ENCODE results near the gene PCBP3. TPM values are rescaled to one million over a fixed set of nuclear protein-coding genes. Genes with fewer than 3 reads are reported as not detected.

Gene PCBP3
- total RNA-seq, 2 experiments from 2014 or later: 5.3 to 6.6 TPM

DNA sequence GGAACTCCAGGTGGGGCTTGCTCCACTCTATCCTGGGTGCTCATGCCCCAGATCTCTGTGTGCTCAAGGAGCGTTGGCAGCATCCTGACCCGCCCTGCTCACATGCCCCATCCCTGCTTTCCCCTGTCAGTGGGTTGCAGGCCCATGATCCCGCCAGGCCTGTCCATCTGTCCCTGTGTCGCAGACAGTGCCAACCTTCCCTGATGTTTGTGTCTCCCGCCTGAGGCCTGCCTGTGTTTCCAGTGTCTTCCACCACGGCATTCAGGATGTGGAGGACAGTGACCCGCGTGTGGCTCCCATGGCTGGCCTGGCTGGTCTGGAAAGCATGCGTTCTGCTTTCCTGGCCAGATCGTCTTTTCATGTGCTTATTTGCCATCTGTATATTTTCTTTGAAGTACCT lies 82.9 kb downstream of the PCBP3 start:
- Mint-ChIP-seq H3K9me3 (no peaks in the 10 kb centered on the region), H3K4me1 (ENCODE audit: low read depth) (peaks cover 10% of the 10 kb centered on the region), H3K27ac (no peak overlapping the region), H3K4me3 (no peak overlapping the region), H3K36me3 (no peaks in the 10 kb centered on the region), H3K27me3 (no peaks in the 10 kb centered on the region)
- CTCF ChIA-PET: no interaction called here
- POLR2A ChIA-PET: no interaction called here
- no peak for DNase-seq
- intact Hi-C loops (cut with micrococcal nuclease): no loop called here

DNA sequence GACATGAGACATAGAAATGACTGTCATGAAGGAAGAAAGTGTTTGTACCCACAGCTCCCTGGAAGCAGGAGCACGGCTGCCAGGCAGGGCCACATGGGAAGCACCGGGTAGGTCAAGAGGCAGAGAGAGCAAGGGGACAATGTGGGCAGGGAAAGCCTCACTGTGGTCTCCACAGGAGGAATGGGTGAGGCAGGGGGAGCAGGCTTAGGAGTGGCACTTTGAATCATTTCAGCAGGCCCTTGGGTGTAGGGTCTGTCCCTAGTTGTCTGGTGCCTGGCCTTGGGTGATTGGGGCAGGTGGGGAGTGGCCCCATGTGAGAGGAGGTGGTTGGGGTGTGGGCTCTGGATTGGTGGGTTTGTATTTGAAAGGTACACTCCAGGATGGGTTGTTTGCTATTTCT lies 83.9 kb downstream of the PCBP3 start:
- no peak overlapping the region for H3K27ac Mint-ChIP-seq
- no peak for DNase-seq
- ChIA-PET POLR2A (no interaction called here), CTCF (no interaction called here)
- no peaks in the 10 kb centered on the region for H3K27me3 Mint-ChIP-seq
- H3K4me1 Mint-ChIP-seq (ENCODE audit: low read depth): peaks cover 10% of the 10 kb centered on the region
- H3K9me3 Mint-ChIP-seq: no peaks in the 10 kb centered on the region
- H3K4me3 Mint-ChIP-seq: no peak overlapping the region
- H3K36me3 Mint-ChIP-seq: no peaks in the 10 kb centered on the region
- intact Hi-C loops (cut with micrococcal nuclease): no loop called here

- H3K36me3 Mint-ChIP-seq: peaks cover 2% of the 10 kb centered on the region
- H3K27me3 Mint-ChIP-seq: no peaks in the 10 kb centered on the region
- H3K9me3 Mint-ChIP-seq: no peaks in the 10 kb centered on the region
- CTCF ChIA-PET: no interaction called here
- DNase-seq: no peak
- POLR2A ChIA-PET: no interaction called here
- no peak overlapping the region for H3K4me3 Mint-ChIP-seq
- no peaks in the 10 kb centered on the region for H3K4me1 Mint-ChIP-seq (ENCODE audit: low read depth)
- intact Hi-C loops (cut with micrococcal nuclease): no loop called here
- H3K27ac Mint-ChIP-seq: no peak overlapping the region
Observed at GRCh38 chr21:45735259-45736000, 91.9 kb downstream of the PCBP3 start.

- CTCF ChIA-PET: no interaction called here
- Mint-ChIP-seq H3K9me3 (no peaks in the 10 kb centered on the region), H3K4me1 (ENCODE audit: low read depth) (no peaks in the 10 kb centered on the region), H3K4me3 (no peak overlapping the region), H3K36me3 (peaks cover 2% of the 10 kb centered on the region), H3K27me3 (no peaks in the 10 kb centered on the region), H3K27ac (no peak overlapping the region)
- intact Hi-C loops (cut with micrococcal nuclease): no loop called here
- POLR2A ChIA-PET: interaction anchor here (0.5 kb wide), 1 partner anchor 110 kb away, joined by 3 read pairs; no protein-coding TSS in a partner anchor
- no peak for DNase-seq
Observed at GRCh38 chr21:45736042-45736689, 92.6 kb downstream of the PCBP3 start.

DNA sequence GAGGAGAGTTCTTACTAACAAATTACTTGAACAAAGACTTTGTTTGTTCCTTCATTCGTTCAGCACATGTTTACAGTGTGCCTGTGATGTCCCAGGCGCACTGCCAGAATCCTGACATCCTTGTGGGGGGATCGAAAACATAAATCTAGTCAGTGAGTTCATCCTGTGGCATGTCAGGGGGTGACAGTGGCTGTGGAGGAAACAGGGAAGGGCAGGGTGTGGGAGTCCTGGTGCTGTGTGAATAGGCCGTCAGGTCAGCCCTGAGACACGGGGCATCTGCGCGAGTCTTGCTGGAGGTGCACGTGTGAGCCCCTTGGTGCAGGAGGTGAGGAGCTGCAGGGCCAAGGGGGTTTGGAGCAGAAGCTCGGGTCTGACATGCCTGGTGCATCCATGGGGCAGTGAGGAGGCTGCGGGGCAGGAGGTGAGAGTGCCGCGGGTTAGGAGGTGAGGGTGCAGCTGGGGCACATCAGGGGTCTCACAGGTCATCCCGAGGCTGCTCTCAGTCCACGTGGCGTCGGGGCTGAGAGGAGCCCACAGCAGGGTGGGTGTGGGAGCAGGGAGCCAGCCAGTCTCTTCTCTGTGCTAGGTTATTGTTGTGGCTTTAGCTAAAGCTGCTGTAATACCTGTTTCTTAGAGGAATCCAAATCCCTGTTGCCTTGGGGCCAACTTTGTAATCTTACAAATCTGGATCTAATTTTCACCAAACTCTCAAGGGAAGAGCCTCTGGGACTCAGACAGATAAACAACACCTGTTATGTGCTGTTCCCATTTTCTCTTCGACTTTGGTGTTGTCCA lies 93.4 kb downstream of the PCBP3 start:
- no peaks in the 10 kb centered on the region for H3K27me3 Mint-ChIP-seq
- H3K4me3 Mint-ChIP-seq: no peak overlapping the region
- ChIA-PET POLR2A (interaction anchor here (0.5 kb wide), 1 partner anchor 110 kb away, joined by 3 read pairs; no protein-coding TSS in a partner anchor), CTCF (no interaction called here)
- intact Hi-C loops (cut with micrococcal nuclease): no loop called here
- no peaks in the 10 kb centered on the region for H3K9me3 Mint-ChIP-seq
- H3K4me1 Mint-ChIP-seq (ENCODE audit: low read depth): peaks cover under 1% of the 10 kb centered on the region
- peaks cover 2% of the 10 kb centered on the region for H3K36me3 Mint-ChIP-seq
- H3K27ac Mint-ChIP-seq: no peak overlapping the region
- DNase-seq: no peak

DNA sequence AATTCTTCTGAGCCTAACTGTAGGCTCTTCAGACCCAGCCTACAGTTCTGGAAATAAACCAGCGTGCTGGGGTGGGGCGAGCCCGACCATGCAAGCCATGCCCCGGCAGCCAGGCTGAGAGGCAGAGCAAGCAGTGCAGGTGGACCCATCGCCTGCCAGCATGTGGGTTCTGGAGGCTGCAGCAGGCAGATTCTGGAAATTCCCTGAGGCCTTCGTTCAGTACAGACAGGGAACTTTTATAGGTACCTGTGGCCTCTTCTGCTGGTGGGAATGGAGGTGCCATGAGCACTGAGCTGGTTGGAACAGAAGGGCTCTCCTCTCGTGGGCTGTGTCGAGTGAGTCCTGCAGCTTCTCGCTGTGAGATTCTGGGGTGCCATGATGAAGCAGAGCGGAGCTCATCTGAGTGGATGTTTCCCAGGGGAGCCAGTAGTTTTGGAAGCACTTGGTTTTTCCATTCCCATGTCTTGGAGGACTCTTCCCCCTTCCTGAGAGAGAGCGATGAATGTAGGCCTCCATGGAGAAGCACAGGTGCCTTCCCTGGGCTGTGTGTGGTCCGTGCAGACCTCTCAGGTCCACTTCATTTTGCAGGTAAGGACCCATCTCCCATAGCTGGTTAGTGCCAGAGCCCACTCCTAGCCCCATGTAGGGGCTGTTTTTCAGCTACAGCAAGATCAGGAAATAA lies 94.1 kb downstream of the PCBP3 start:
- Mint-ChIP-seq H3K4me3 (no peak overlapping the region), H3K9me3 (no peaks in the 10 kb centered on the region), H3K4me1 (ENCODE audit: low read depth) (peaks cover 6% of the 10 kb centered on the region), H3K36me3 (peaks cover 2% of the 10 kb centered on the region), H3K27ac (no peak overlapping the region), H3K27me3 (no peaks in the 10 kb centered on the region)
- CTCF ChIA-PET: no interaction called here
- POLR2A ChIA-PET: no interaction called here
- intact Hi-C loops (cut with micrococcal nuclease): no loop called here
- no peak for DNase-seq

DNA sequence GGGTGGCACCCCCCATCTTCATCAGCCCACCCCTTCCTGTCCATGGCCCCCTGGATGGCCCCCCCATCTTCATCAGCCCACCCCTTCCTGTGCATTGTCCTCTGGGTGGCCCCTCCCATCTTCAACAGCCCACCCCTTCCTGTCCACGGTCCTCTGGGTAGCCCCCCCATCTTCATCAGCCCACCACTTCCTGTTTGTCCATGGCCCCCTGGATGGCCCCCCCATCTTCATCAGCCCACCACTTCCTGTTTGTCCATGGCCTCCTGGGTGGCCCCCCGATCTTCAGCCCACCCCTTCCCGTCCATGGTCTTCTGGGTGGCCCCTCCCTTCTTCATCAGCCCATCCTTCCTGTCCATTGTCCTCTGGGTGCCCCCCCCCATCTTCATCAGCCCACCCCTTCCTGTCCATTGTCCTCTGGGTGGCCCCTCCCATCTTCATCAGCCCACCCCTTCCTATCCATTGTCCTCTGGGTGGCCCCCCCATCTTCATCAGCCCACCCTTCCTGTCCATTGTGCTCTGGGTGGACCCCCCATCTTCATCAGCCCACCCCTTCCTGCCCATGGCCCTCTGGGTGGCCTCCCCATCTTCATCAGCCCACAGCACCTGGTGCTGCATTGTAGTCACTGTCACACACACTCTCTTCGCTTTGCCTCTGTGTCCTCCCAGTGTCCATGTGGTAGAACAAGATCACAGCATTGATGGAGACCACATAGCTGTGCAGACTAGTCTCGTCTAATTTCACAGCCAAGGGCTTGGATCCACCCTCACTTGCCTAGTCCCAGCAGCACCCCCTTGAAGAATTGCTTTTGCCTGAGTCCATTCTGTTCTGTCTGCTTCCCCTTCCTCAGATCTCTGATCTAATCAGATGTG lies 95.9 kb downstream of the PCBP3 start:
- peaks cover 6% of the 10 kb centered on the region for H3K4me1 Mint-ChIP-seq (ENCODE audit: low read depth)

DNA sequence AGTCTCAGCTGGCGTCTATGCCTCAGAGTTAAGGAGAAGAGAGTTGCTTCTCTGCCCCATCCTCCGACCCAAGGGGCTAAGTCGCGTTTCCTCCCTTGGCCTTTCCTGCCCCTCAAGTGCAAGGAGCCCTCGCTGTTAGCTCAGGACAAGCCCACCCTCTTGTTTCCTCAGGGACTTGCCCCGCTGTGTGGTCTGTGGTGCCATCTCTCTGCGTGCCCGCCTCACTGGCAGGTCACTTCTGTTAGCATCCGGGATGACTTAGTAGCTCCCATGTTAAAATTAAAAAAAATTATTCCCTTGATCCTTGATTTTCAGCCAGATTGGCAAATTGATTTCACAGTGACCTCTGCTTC lies 96.5 kb downstream of the PCBP3 start:
- ChIA-PET CTCF (no interaction called here), POLR2A (no interaction called here)
- no peak for DNase-seq
- no peak overlapping the region for H3K27ac Mint-ChIP-seq
- H3K36me3 Mint-ChIP-seq: peaks cover 1% of the 10 kb centered on the region
- intact Hi-C loops (cut with micrococcal nuclease): no loop called here
- no peaks in the 10 kb centered on the region for H3K27me3 Mint-ChIP-seq
- H3K4me3 Mint-ChIP-seq: no peak overlapping the region
- H3K4me1 Mint-ChIP-seq (ENCODE audit: low read depth): peaks cover 6% of the 10 kb centered on the region
- no peaks in the 10 kb centered on the region for H3K9me3 Mint-ChIP-seq

More for the DNA sequence above, 95.9 kb downstream of the PCBP3 start:
- H3K9me3 Mint-ChIP-seq: no peaks in the 10 kb centered on the region
- intact Hi-C loops (cut with micrococcal nuclease): no loop called here
- no peaks in the 10 kb centered on the region for H3K27me3 Mint-ChIP-seq
- no peak overlapping the region for H3K4me3 Mint-ChIP-seq
- DNase-seq: no peak
- H3K27ac Mint-ChIP-seq: no peak overlapping the region
- no peaks in the 10 kb centered on the region for H3K36me3 Mint-ChIP-seq
- ChIA-PET POLR2A (no interaction called here), CTCF (no interaction called here)

GRCh38 chr21:45740491-45741357 lies 97.2 kb downstream of the PCBP3 start:
- POLR2A ChIA-PET: no interaction called here

GRCh38 chr21:45741691-45742090 lies 98.2 kb downstream of the PCBP3 start:
- CTCF ChIA-PET: no interaction called here
- H3K27ac Mint-ChIP-seq: no peak overlapping the region
- H3K9me3 Mint-ChIP-seq: peaks cover 2% of the 10 kb centered on the region
- intact Hi-C loops (cut with micrococcal nuclease): no loop called here
- POLR2A ChIA-PET: no interaction called here
- H3K4me1 Mint-ChIP-seq (ENCODE audit: low read depth): peaks cover 6% of the 10 kb centered on the region
- H3K36me3 Mint-ChIP-seq: peaks cover 5% of the 10 kb centered on the region
- no peak overlapping the region for H3K4me3 Mint-ChIP-seq
- peak; percentile 25 for DNase-seq
- H3K27me3 Mint-ChIP-seq: no peaks in the 10 kb centered on the region

More at GRCh38 chr21:45740491-45741357, 97.2 kb downstream of the PCBP3 start:
- Mint-ChIP-seq H3K9me3 (peaks cover 2% of the 10 kb centered on the region), H3K36me3 (peaks cover 5% of the 10 kb centered on the region), H3K27ac (no peak overlapping the region), H3K27me3 (no peaks in the 10 kb centered on the region), H3K4me3 (no peak overlapping the region), H3K4me1 (ENCODE audit: low read depth) (peaks cover 6% of the 10 kb centered on the region)
- DNase-seq: no peak
- intact Hi-C loops (cut with micrococcal nuclease): no loop called here
- CTCF ChIA-PET: no interaction called here

- peaks cover 6% of the 10 kb centered on the region for H3K4me1 Mint-ChIP-seq (ENCODE audit: low read depth)
- H3K27me3 Mint-ChIP-seq: no peaks in the 10 kb centered on the region
- intact Hi-C loops (cut with micrococcal nuclease): no loop called here
- CTCF ChIA-PET: no interaction called here
- H3K36me3 Mint-ChIP-seq: peaks cover 5% of the 10 kb centered on the region
- POLR2A ChIA-PET: no interaction called here
- H3K9me3 Mint-ChIP-seq: peaks cover 2% of the 10 kb centered on the region
- H3K4me3 Mint-ChIP-seq: no peak overlapping the region
- no peak overlapping the region for H3K27ac Mint-ChIP-seq
- DNase-seq: no peak
Observed at GRCh38 chr21:45742247-45742646, 98.7 kb downstream of the PCBP3 start.
